B cell (primary cell): ENCODE measurements around the gene EPB41L2.

Experiments
- EZH2 ChIP-seq: IDR thresholded peaks from 2 replicates; pipeline ENCODE4 v1.6.1; 2012; ENCODE audit warnings: borderline replicate concordance, low read depth, mild to moderate bottlenecking, moderate library complexity, low read length; ENCODE audit not compliant: insufficient read depth, poor library complexity, severe bottlenecking
- TF ChIP-seq, protein P1 (sequence below): fragments of 200-600 bp; IDR thresholded peaks from one replicate; pipeline ENCODE4 v1.8.0; 2022; ENCODE audit warnings: antibody characterized with exemption, mild to moderate bottlenecking

- TF ChIP-seq, protein P1, sequence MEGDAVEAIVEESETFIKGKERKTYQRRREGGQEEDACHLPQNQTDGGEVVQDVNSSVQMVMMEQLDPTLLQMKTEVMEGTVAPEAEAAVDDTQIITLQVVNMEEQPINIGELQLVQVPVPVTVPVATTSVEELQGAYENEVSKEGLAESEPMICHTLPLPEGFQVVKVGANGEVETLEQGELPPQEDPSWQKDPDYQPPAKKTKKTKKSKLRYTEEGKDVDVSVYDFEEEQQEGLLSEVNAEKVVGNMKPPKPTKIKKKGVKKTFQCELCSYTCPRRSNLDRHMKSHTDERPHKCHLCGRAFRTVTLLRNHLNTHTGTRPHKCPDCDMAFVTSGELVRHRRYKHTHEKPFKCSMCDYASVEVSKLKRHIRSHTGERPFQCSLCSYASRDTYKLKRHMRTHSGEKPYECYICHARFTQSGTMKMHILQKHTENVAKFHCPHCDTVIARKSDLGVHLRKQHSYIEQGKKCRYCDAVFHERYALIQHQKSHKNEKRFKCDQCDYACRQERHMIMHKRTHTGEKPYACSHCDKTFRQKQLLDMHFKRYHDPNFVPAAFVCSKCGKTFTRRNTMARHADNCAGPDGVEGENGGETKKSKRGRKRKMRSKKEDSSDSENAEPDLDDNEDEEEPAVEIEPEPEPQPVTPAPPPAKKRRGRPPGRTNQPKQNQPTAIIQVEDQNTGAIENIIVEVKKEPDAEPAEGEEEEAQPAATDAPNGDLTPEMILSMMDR = no peak
- no peak for TF ChIP-seq EZH2
Measured at GRCh38 chr6:131054392-131055250, 8.4 kb downstream of the EPB41L2 start.
